T-helper 2 cell treated with Interferon-gamma antibody and Interleukin-4, amounts not matched to agents 5 μg/mL and 100 μg/mL, for 36 hours (primary cell): ENCODE measurements around the gene CTIF.

ENCODE experiments used
- DNase-seq: peaks from one replicate; pipeline ENCODE4 v3.0.0; 2021; ENCODE audit warnings: low spot score
- H3K27ac Mint-ChIP-seq: one replicate; pipeline ENCODE4 v1.8.0; 2021; ENCODE audit warnings: mild to moderate bottlenecking, mixed read lengths
- H3K27me3 Mint-ChIP-seq: one replicate; pipeline ENCODE4 v1.8.0; 2021; ENCODE audit warnings: low read depth, mixed read lengths
- H3K36me3 Mint-ChIP-seq: one replicate; pipeline ENCODE4 v1.8.0; 2021; ENCODE audit warnings: low read depth, mixed read lengths
- H3K4me1 Mint-ChIP-seq: one replicate; pipeline ENCODE4 v1.8.0; 2021; ENCODE audit warnings: low read depth, mixed read lengths
- H3K4me3 Mint-ChIP-seq: one replicate; pipeline ENCODE4 v1.8.0; 2022; ENCODE audit warnings: mild to moderate bottlenecking, moderate library complexity, mixed read lengths
- H3K9me3 Mint-ChIP-seq: one replicate; pipeline ENCODE4 v1.8.0; 2021; ENCODE audit warnings: mixed read lengths

Gene CTIF

GRCh38 chr18:48671561-48671945 lies 132.7 kb downstream of the CTIF start:
- H3K9me3 Mint-ChIP-seq: peaks cover 6% of the 10 kb centered on the region
- DNase-seq: no peak
- no peak overlapping the region for H3K4me3 Mint-ChIP-seq
- peaks cover 2% of the 10 kb centered on the region for H3K36me3 Mint-ChIP-seq
- H3K27me3 Mint-ChIP-seq: no peaks in the 10 kb centered on the region
- no peaks in the 10 kb centered on the region for H3K4me1 Mint-ChIP-seq
- no peak overlapping the region for H3K27ac Mint-ChIP-seq

DNA sequence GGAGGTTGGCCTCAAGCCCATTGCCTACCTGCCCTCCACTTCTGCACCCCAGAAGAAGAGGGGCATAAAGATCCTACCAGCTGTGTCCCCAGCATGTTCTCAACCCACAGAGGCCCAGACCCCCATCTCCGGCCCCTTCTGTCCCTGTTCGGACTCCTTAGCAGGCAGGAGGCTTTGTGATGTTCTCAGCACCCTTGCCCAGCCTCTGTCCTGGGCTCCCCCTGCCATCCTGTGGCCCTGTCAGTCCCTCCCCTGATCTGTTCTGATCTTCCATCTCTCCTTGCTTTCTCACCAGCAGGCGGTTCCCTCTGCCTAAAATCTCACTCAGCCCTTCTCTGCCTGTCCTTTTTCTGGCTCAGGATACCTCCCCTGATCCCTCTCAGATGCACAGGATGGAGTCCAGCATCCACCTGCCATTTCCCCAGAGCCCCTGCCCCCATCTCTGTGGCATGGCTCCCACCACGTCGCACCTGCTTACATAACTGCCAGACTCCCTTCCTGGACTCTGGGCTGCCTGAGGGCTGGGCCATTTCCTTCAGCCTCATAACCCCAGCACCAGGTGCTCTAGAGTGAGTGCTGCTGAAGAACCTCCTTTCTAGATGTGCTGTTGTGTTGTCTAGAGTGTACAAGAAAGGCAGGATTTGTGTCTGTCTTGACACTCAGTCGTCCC lies 134.0 kb downstream of the CTIF start:
- H3K4me3 Mint-ChIP-seq: no peak overlapping the region
- H3K27ac Mint-ChIP-seq: no peak overlapping the region
- H3K36me3 Mint-ChIP-seq: peaks cover 2% of the 10 kb centered on the region
- no peak for DNase-seq
- H3K9me3 Mint-ChIP-seq: peaks cover 6% of the 10 kb centered on the region
- no peaks in the 10 kb centered on the region for H3K4me1 Mint-ChIP-seq
- H3K27me3 Mint-ChIP-seq: no peaks in the 10 kb centered on the region

DNA sequence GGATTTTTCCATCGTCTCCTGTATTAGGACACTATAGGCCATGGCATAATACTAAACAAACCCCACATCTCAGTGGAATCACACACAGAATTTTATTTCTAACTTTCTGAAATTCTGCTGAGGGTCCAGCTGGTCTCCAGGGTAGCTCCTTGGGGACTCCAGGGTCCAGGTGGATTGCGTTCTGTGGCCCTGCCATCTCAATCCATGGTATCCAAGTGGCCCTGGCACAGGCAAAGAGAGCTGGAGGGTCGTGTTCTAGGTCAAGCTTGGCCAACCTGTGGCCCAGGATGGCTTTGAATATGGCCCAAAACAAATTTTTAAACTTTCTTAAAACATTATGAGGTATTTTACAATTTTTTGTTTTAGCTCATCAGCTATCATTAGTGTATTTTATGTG lies 134.6 kb downstream of the CTIF start:
- DNase-seq: no peak
- no peak overlapping the region for H3K27ac Mint-ChIP-seq
- H3K4me1 Mint-ChIP-seq: no peaks in the 10 kb centered on the region
- peaks cover 6% of the 10 kb centered on the region for H3K9me3 Mint-ChIP-seq
- no peak overlapping the region for H3K4me3 Mint-ChIP-seq
- H3K36me3 Mint-ChIP-seq: peaks cover 2% of the 10 kb centered on the region
- H3K27me3 Mint-ChIP-seq: no peaks in the 10 kb centered on the region

- Mint-ChIP-seq H3K4me1 (no peaks in the 10 kb centered on the region), H3K9me3 (peaks cover 6% of the 10 kb centered on the region), H3K27ac (no peak overlapping the region), H3K4me3 (no peak overlapping the region), H3K36me3 (peaks cover 2% of the 10 kb centered on the region), H3K27me3 (no peaks in the 10 kb centered on the region)
- DNase-seq: no peak
Measured at GRCh38 chr18:48673853-48674721, 135.3 kb downstream of the CTIF start.

GRCh38 chr18:48674758-48675351 lies 136.0 kb downstream of the CTIF start:
- H3K4me3 Mint-ChIP-seq: no peak overlapping the region
- DNase-seq: no peak
- peaks cover 2% of the 10 kb centered on the region for H3K36me3 Mint-ChIP-seq
- H3K27me3 Mint-ChIP-seq: no peaks in the 10 kb centered on the region
- no peaks in the 10 kb centered on the region for H3K4me1 Mint-ChIP-seq
- peaks cover 6% of the 10 kb centered on the region for H3K9me3 Mint-ChIP-seq
- H3K27ac Mint-ChIP-seq: no peak overlapping the region

DNA sequence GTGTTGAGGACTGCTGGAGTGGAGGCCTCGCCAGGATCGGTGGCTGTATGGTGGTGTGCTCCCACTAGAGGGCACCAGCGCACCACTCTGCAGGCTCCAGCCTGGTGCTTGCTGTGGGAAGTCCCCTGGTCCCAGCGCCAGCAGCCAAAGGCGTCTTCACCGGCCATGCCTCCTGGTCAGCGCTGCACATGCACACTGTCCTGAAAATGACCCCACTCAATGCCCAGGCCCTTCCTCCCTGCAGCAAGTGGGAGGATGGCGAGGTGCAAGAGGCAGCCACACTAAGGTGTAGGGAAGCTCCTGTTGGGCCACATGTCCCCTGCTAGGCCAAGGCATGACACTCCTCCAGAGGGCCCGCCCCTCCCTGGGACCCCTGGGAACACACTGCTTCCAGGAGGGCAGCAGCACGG lies 136.5 kb downstream of the CTIF start:
- H3K27me3 Mint-ChIP-seq: no peaks in the 10 kb centered on the region
- no peak overlapping the region for H3K4me3 Mint-ChIP-seq
- H3K4me1 Mint-ChIP-seq: no peaks in the 10 kb centered on the region
- peak; percentile 78 for DNase-seq
- H3K9me3 Mint-ChIP-seq: peaks cover 6% of the 10 kb centered on the region
- peaks cover 2% of the 10 kb centered on the region for H3K36me3 Mint-ChIP-seq
- H3K27ac Mint-ChIP-seq: no peak overlapping the region

DNA sequence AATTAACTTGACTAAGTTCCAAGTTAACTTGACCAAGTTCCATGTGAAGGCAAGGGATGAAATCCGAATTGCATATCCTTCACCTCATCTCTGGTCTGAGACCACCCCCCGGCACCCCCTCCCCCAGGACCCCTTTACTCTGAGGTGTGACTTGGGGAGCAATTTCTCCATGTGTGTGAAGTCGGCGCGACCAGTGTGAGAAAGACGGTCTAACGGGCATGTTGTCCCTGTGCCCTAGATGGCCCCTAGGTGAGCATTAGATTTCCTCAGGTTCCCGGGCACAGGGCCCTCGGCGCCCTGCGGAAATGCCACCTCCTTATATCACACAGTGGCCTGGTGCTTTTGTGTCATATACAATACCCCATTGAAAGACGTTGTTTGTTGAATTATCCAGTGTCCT lies 137.1 kb downstream of the CTIF start:
- Mint-ChIP-seq H3K27ac (no peak overlapping the region), H3K36me3 (peaks cover 2% of the 10 kb centered on the region), H3K9me3 (peaks cover 6% of the 10 kb centered on the region), H3K4me1 (no peaks in the 10 kb centered on the region), H3K4me3 (no peak overlapping the region), H3K27me3 (no peaks in the 10 kb centered on the region)
- no peak for DNase-seq

DNA sequence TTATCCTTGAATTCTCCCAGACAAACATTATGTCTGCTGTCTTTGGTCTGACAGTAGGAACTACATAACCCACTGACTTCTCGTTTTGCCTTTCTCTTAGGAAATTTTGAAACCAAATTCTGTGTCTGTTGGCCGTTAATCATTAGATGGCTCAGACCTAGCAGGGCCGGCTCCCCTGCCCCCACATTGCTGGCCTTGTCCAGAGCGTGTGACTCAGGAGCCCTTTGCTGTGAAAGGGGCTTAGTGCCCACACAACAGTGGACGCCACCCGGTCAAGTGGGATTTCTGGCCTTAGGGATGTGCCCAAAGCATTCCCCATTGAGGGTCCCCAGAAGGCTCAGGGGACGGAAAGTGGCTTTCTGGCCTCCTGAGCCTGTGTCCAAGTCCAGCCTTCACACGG lies 137.5 kb downstream of the CTIF start:
- Mint-ChIP-seq H3K4me1 (no peaks in the 10 kb centered on the region), H3K9me3 (peaks cover 4% of the 10 kb centered on the region), H3K36me3 (peaks cover 2% of the 10 kb centered on the region), H3K27ac (no peak overlapping the region), H3K4me3 (no peak overlapping the region), H3K27me3 (no peaks in the 10 kb centered on the region)
- DNase-seq: no peak

DNA sequence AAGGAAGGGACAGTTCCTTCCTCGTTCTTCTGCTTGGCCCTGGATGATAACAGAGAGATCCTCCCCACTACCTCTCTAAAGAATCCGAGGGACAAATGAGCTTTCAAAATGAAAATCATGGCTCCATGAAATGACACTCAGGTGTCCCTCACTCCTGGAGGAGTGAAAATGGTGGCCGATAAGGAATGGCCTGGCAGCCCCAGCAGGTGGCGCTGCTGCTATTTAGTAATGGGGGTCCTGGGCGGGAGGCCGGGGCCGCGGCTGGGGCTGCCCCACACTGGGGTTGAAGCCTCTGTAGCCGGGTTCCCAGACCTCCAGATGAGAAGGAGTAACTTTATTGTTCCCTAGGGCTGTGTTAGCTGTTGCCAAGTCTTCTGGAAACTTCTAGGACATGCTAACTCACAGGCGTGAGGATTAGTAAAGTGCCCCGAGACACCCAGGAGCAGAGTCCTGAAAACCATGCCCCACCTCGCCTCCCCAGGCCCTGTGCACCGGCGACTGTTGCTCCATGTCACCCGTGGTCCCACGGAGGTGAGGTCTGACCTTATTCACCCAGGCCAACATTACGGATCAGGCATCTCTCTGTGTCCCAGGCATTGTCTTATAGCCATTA lies 138.0 kb downstream of the CTIF start:
- Mint-ChIP-seq H3K27ac (no peak overlapping the region), H3K9me3 (no peaks in the 10 kb centered on the region), H3K4me1 (no peaks in the 10 kb centered on the region), H3K27me3 (no peaks in the 10 kb centered on the region), H3K4me3 (no peak overlapping the region), H3K36me3 (no peaks in the 10 kb centered on the region)
- DNase-seq: peak; percentile 40

- Mint-ChIP-seq H3K9me3 (no peaks in the 10 kb centered on the region), H3K36me3 (no peaks in the 10 kb centered on the region), H3K27me3 (no peaks in the 10 kb centered on the region), H3K4me3 (no peak overlapping the region), H3K4me1 (no peaks in the 10 kb centered on the region), H3K27ac (no peak overlapping the region)
- DNase-seq: no peak
Measured at GRCh38 chr18:48678237-48679115, 139.6 kb downstream of the CTIF start.

DNA sequence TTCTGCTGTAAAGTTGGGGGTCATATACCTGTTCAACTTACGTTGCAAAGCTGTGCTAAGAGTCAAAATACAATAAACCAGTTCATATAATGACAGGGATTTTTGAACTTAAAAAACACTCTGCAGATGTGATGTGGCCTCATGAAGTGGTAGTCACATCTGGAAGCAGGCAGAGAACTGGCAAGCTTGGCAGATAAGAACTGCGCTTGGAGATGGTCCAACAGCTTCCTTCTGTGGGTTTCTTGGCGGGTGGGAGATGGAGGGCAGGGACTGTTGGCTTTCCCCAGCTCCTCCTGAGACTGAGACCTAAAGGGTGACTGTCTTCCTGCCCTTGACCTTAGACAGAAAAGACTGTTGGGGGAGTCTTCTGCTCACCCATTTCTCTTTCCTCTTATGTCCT lies 140.4 kb downstream of the CTIF start:
- no peak for DNase-seq
- Mint-ChIP-seq H3K4me1 (no peaks in the 10 kb centered on the region), H3K9me3 (no peaks in the 10 kb centered on the region), H3K4me3 (no peak overlapping the region), H3K27me3 (no peaks in the 10 kb centered on the region), H3K27ac (no peak overlapping the region), H3K36me3 (no peaks in the 10 kb centered on the region)

DNA sequence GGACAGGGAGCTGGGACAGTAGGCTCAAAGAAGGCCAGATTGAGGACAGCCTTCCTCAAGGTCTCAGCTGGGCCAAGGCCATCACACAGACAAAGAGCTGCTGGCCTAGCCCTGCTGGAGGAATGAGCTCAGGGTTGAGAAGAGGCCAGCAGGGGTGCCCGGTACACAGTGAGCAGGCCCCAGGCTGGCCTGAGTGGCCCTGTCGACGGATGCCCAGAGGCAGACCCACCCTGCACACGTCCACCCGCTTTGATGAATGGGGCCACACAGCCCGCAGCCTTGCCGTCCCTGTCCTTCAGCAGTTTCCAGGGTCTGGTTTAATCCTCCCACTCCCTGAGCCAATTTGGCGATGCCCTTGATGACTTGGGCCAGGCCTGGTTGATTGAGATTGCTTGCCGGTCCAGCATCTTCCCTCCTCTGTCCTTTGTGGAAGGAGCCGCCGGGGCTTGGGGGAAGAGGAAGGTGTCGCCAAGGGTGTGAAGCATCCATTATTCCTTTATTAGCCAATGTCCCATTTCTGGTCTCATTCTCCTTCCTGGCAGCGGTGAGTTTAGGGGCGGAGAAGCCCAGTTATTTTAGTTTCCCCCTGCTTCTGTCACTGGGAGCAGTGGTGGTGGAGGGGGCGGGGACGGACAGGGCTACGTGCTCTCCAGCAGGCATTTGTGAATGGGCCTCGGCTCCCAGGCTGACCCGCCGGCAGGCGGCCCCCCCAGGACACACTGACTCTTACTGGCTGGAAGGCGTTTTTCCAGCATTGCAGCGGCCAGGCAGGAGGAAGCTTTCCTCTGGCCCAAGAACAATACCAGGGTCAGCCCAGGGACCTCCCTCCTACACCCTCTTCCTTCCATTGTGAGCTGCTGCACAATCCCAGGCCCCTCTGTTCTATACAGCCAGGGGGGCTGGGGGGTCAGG lies 141.8 kb downstream of the CTIF start:
- no peak overlapping the region for H3K4me3 Mint-ChIP-seq
- H3K9me3 Mint-ChIP-seq: no peaks in the 10 kb centered on the region
- H3K27ac Mint-ChIP-seq: no peak overlapping the region
- DNase-seq: no peak
- H3K27me3 Mint-ChIP-seq: no peaks in the 10 kb centered on the region
- H3K4me1 Mint-ChIP-seq: no peaks in the 10 kb centered on the region
- no peaks in the 10 kb centered on the region for H3K36me3 Mint-ChIP-seq

DNA sequence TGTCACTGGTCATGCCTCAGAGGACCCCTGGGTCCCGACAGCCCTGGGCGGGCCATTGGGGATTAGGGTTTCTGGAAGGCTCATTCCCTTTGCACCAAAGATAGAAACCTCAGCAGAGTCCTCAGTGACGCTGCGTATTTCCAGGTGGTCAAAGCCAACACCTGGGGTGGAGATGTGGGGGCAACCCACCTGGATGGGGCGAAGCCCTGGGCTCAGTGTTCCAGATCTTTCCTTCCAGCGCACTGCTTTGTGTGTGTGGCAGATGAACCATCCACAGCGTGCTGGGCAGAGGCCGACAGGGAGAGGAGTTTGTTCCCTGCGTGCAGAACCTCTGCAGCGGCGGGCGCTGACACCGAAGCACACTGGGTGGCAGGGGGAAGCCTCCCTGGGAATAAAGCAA lies 143.9 kb downstream of the CTIF start:
- DNase-seq: no peak
- H3K36me3 Mint-ChIP-seq: no peaks in the 10 kb centered on the region
- no peak overlapping the region for H3K27ac Mint-ChIP-seq
- no peak overlapping the region for H3K4me3 Mint-ChIP-seq
- no peaks in the 10 kb centered on the region for H3K9me3 Mint-ChIP-seq
- no peaks in the 10 kb centered on the region for H3K4me1 Mint-ChIP-seq
- peaks cover 3% of the 10 kb centered on the region for H3K27me3 Mint-ChIP-seq
